ENCODE measurements around the gene ZFP14. TPM values are rescaled to one million over a fixed set of nuclear protein-coding genes. Genes with fewer than 3 reads are reported as not detected.
A peak's percentile ranks its signal among the peaks of the same experiment; 100 is the strongest.
"Not testable (repeated sequence)": the region's sequence is repeated elsewhere in the genome, so short reads cannot be mapped to it uniquely, and the experiment has no call there.

Gene ZFP14
- total RNA-seq, 1 experiment from 2014 or later, result 7.9 TPM

DNA sequence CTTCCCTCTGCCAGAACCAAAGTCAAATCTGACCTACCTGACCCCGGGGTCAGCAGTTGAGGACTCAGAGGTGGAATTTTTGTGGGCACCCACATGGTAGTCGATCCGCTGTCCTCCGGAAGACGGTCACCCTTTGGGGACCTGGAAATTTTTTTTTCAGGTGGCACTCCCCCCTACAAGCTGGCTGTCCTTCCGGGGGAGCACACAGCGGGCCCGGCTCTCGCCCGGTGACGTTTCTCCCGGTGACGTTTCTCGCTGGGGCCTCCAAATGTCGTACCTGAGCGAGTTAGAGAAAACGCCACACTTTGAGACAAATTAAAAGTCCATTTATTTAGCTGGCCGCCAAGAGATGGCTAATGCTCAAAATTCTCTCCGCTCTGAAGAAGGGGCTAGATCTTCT is 48.8 kb downstream of the ZFP14 start (continued):
- TF ChIP-seq, protein P1, sequence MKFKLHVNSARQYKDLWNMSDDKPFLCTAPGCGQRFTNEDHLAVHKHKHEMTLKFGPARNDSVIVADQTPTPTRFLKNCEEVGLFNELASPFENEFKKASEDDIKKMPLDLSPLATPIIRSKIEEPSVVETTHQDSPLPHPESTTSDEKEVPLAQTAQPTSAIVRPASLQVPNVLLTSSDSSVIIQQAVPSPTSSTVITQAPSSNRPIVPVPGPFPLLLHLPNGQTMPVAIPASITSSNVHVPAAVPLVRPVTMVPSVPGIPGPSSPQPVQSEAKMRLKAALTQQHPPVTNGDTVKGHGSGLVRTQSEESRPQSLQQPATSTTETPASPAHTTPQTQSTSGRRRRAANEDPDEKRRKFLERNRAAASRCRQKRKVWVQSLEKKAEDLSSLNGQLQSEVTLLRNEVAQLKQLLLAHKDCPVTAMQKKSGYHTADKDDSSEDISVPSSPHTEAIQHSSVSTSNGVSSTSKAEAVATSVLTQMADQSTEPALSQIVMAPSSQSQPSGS (CRISPR knock-in tag; IDR thresholded peaks at IDR 0.05; ENCODE audit: borderline replicate concordance, low read depth), result no peak
- TF ChIP-seq NR2C2 (CRISPR knock-in tag; IDR thresholded peaks at IDR 0.05) (no peak), ATF1 (CRISPR knock-in tag; IDR thresholded peaks at IDR 0.05) (no peak), TEAD1 (CRISPR knock-in tag; IDR thresholded peaks at IDR 0.05) (no peak)
- TF ChIP-seq, protein P2, sequence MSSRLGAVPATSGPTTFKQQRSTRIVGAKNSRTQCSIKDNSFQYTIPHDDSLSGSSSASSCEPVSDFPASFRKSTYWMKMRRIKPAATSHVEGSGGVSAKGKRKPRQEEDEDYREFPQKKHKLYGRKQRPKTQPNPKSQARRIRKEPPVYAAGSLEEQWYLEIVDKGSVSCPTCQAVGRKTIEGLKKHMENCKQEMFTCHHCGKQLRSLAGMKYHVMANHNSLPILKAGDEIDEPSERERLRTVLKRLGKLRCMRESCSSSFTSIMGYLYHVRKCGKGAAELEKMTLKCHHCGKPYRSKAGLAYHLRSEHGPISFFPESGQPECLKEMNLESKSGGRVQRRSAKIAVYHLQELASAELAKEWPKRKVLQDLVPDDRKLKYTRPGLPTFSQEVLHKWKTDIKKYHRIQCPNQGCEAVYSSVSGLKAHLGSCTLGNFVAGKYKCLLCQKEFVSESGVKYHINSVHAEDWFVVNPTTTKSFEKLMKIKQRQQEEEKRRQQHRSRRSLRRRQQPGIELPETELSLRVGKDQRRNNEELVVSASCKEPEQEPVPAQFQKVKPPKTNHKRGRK (CRISPR knock-in tag; IDR thresholded peaks at IDR 0.05; ENCODE audit: borderline replicate concordance), result no peak
- TF ChIP-seq, protein P3, sequence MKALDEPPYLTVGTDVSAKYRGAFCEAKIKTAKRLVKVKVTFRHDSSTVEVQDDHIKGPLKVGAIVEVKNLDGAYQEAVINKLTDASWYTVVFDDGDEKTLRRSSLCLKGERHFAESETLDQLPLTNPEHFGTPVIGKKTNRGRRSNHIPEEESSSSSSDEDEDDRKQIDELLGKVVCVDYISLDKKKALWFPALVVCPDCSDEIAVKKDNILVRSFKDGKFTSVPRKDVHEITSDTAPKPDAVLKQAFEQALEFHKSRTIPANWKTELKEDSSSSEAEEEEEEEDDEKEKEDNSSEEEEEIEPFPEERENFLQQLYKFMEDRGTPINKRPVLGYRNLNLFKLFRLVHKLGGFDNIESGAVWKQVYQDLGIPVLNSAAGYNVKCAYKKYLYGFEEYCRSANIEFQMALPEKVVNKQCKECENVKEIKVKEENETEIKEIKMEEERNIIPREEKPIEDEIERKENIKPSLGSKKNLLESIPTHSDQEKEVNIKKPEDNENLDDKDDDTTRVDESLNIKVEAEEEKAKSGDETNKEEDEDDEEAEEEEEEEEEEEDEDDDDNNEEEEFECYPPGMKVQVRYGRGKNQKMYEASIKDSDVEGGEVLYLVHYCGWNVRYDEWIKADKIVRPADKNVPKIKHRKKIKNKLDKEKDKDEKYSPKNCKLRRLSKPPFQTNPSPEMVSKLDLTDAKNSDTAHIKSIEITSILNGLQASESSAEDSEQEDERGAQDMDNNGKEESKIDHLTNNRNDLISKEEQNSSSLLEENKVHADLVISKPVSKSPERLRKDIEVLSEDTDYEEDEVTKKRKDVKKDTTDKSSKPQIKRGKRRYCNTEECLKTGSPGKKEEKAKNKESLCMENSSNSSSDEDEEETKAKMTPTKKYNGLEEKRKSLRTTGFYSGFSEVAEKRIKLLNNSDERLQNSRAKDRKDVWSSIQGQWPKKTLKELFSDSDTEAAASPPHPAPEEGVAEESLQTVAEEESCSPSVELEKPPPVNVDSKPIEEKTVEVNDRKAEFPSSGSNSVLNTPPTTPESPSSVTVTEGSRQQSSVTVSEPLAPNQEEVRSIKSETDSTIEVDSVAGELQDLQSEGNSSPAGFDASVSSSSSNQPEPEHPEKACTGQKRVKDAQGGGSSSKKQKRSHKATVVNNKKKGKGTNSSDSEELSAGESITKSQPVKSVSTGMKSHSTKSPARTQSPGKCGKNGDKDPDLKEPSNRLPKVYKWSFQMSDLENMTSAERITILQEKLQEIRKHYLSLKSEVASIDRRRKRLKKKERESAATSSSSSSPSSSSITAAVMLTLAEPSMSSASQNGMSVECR (CRISPR knock-in tag; IDR thresholded peaks at IDR 0.05; ENCODE audit: borderline replicate concordance), result no peak

DNA sequence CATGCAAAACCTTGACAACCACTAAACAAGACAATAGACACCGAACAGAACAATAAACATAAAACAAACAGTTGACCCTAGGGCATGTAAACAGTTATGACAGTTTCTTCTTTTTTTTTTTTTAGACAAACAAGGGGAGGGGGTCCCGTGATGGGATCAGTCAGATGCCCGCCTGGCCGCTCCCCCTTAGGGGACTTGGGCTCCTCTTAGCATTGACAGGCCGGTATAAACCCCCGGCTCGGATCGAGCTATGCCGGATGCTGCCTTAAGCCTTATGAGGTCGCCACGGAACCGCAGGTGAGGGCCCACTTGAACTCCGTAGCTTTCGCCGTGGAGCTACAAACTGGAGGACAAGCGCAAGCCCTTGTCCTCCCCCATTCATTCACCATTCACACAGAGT is 49.5 kb downstream of the ZFP14 start:
- H3K9me3 Mint-ChIP-seq; ATAC-seq; POLR2A ChIA-PET; H3K27me3 Mint-ChIP-seq (ENCODE audit: low read depth); DNase-seq (ENCODE audit: low spot score): not testable (repeated sequence)
- Mint-ChIP-seq H3K36me3 (peaks cover 62% of the 10 kb centered on the region), H3K4me3 (peak overlapping the region; percentile 92), H3K27ac (peak overlapping the region; percentile 91), H3K4me1 (peaks cover 20% of the 10 kb centered on the region)
- CTCF ChIA-PET, result interaction anchor here (0.6 kb wide), 1 partner anchor 844 kb away, joined by 3 read pairs; no protein-coding TSS in a partner anchor

DNA sequence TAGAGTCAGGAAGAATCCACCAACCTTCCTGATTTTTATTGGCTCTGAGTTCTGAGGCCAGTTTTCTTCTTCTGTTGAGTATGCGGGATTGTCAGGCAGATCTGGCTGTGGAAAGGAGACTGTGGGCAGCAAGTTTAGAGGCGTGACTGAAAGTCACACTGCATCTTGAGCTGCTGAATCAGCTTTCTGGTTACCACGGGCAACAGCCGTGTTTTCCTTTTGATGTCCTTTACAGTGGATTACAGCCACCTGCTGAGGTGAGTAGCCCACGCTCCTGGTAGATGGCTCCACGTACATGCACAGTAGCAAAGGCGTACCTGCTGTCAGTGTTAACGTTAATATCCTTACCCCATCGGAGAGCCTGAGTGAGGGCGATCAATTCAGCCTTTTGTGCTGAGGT is 52.4 kb downstream of the ZFP14 start:
- CTCF ChIA-PET; POLR2A ChIA-PET; ATAC-seq; H3K27me3 Mint-ChIP-seq (ENCODE audit: low read depth); DNase-seq (ENCODE audit: low spot score); H3K27ac Mint-ChIP-seq; H3K4me3 Mint-ChIP-seq; H3K9me3 Mint-ChIP-seq: not testable (repeated sequence)
- peaks cover 77% of the 10 kb centered on the region for H3K36me3 Mint-ChIP-seq
- H3K4me1 Mint-ChIP-seq, result peaks cover 17% of the 10 kb centered on the region

DNA sequence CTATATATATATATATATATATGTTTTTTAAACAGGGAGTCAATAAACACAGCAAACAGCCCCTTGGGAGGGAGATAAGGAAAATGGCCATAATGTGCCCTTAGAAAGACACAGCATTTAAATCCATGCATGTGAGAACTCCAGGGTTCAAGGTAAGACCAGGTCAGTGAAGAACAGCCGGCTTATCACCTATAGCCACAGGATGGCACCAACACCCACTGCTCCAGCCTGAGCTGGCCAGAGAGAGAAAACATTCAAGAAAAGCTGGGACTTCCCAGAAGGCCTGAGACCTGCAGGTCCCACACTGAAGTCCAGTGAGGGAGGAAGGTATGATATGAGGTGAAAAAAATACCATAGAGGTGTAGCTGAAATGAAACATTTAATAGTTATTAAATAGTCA is 63.8 kb downstream of the ZFP14 start:
- H3K4me1 Mint-ChIP-seq; CTCF ChIA-PET; DNase-seq (ENCODE audit: low spot score); H3K27ac Mint-ChIP-seq; POLR2A ChIA-PET; H3K9me3 Mint-ChIP-seq; H3K4me3 Mint-ChIP-seq; H3K27me3 Mint-ChIP-seq (ENCODE audit: low read depth): not testable (repeated sequence)
- peak; percentile 27; the same call in 1 of the 2 replicates for ATAC-seq
- H3K36me3 Mint-ChIP-seq, result peaks cover 28% of the 10 kb centered on the region

DNA sequence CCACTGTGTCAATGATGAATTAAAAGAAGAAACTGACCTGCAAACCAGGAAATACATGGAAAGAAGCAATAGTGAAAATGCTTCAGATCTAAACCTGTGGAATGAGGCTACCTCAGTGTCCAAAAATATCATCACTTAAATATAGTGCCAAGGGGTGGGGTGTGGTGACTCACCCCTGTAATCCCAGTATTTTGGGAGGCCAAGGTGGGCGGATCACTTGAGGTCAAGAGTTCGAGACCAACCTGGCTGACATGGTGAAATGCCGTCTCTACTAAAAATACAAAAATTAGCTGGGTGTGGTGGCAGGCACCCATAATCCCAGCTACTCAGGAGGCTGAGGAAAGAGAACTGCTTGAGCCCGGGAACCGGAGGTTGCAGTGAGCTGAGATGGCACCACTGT is 64.9 kb downstream of the ZFP14 start:
- ATAC-seq; H3K9me3 Mint-ChIP-seq; POLR2A ChIA-PET; H3K27ac Mint-ChIP-seq; H3K27me3 Mint-ChIP-seq (ENCODE audit: low read depth); DNase-seq (ENCODE audit: low spot score); H3K4me3 Mint-ChIP-seq; H3K4me1 Mint-ChIP-seq; CTCF ChIA-PET: not testable (repeated sequence)
- H3K36me3 Mint-ChIP-seq, result peaks cover 32% of the 10 kb centered on the region

DNA sequence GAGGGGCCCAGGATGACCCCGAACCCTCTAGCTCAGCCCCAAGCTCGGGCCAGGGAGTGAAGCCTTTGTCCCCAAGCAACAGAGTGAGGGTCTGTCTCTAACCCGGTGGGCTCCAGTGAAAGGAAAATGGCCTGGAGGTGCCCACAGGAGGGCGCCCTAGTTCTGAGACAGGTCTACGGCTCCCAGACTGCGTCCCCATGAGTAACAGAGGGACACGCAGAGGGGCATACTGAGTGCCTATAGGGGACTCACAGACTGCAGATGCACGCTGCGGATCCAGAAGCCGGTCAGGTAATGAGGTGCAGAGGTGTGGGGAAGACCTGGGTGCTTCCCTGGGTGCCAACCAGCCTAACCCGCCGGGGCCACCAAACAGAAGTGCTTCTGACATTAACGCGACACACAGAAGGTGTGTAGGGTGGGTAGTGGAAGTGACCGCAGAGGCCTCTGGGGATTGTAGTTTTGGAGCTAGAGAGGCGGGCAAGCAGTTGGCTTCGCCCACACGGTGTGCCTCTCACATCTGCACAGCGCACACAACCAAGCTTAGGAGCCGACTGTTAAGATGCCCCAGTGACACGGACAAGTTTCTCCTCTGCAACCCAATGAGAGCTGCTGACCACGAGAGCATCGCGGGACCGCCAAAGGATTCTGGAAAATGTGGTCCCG is 67.8 kb downstream of the ZFP14 start:
- ATAC-seq, result peak; percentile 87
- CTCF ChIA-PET; H3K4me1 Mint-ChIP-seq; DNase-seq (ENCODE audit: low spot score); POLR2A ChIA-PET; H3K27me3 Mint-ChIP-seq (ENCODE audit: low read depth); H3K9me3 Mint-ChIP-seq; H3K4me3 Mint-ChIP-seq; H3K27ac Mint-ChIP-seq: not testable (repeated sequence)
- peaks cover 23% of the 10 kb centered on the region for H3K36me3 Mint-ChIP-seq

DNA sequence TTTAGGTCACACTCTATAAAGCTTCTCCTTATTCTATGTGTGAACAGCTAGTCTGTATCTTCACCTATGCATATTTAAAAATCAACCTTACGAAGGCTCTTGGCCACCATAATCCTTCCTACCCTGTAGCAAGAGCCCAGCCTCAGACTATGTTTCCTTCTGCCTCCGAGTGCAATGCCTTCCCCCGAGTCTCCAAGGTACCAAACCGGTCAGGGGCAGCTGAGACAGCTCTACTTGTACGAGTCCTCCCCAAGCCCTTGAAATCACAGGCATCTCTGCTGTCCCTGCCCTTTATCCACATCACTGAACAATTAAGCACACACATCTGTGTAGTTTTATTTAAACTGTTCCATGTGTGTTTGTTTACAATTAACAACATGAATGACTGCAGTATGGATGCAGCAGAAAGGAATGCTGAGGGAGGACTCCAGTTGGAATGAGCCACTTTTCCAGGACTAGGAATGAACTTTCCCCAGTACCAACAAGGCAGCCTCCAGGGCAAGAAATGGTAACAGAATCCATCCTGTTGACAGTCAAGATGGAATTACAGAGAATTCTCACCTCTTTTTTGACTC is 68.5 kb downstream of the ZFP14 start:
- peaks cover 16% of the 10 kb centered on the region for H3K36me3 Mint-ChIP-seq
- ATAC-seq; H3K4me1 Mint-ChIP-seq; POLR2A ChIA-PET; CTCF ChIA-PET; H3K27ac Mint-ChIP-seq; DNase-seq (ENCODE audit: low spot score); H3K27me3 Mint-ChIP-seq (ENCODE audit: low read depth); H3K4me3 Mint-ChIP-seq; H3K9me3 Mint-ChIP-seq: not testable (repeated sequence)

DNA sequence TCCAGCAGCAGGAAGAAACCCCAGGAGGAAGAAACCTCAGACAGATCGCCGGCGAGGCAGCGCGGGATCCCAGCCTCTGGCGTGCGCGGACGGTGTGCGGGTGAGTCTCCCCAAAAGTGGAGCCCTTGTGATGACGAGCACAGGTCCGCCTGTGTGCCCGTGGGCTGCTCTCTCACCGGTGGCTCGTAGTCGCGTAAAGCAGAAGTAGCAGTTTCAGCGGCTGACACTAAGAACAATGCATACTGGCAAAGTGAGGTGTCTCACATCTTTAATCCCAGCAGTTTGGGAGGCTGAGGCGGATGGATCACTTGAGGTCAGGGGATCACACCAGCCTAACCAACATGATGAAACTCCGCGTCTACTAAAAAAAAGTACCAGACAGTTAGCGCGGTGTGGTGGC is 69.2 kb downstream of the ZFP14 start:
- H3K36me3 Mint-ChIP-seq, result peaks cover 15% of the 10 kb centered on the region
- ATAC-seq; CTCF ChIA-PET; H3K27ac Mint-ChIP-seq; H3K27me3 Mint-ChIP-seq (ENCODE audit: low read depth); POLR2A ChIA-PET; H3K9me3 Mint-ChIP-seq; H3K4me1 Mint-ChIP-seq; DNase-seq (ENCODE audit: low spot score); H3K4me3 Mint-ChIP-seq: not testable (repeated sequence)

DNA sequence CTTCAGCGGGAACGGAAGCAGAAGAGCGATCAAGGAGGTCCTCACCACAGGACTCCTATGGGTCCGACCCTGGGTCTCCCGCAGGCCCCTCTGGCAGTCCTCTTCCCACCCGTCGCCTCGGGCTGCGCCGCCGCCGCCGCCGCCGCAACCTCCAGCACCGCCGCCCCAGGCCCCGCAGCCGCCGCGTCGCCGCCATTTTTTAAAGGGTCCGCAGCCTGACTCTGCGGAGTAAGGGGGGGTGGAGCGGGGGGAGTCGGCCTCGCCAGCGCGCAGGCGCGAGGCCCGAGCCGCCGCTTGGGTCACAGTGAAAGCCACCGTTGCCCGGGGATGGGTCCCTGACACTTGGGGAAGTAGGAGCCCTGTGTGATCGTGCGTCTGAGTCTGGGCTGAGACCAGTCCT is 69.7 kb downstream of the ZFP14 start:
- not testable (repeated sequence) for ATAC-seq

More for the DNA sequence above, 69.7 kb downstream of the ZFP14 start:
- DNase-seq (ENCODE audit: low spot score); H3K4me1 Mint-ChIP-seq; H3K27ac Mint-ChIP-seq; H3K27me3 Mint-ChIP-seq (ENCODE audit: low read depth); CTCF ChIA-PET; POLR2A ChIA-PET; H3K9me3 Mint-ChIP-seq; H3K4me3 Mint-ChIP-seq: not testable (repeated sequence)
- peaks cover 15% of the 10 kb centered on the region for H3K36me3 Mint-ChIP-seq
